GM18498 (cell line): Measurements from ENCODE around the gene EVA1A.

ENCODE experiments used
- ATAC-seq: cut with Tn5 transposase; IDR thresholded peaks from one replicate; pipeline ENCODE4 v1.9.1; 2021; ENCODE audit warnings: mild to moderate bottlenecking, moderate library complexity; ENCODE audit not compliant: unreplicated experiment

EVA1A gene

DNA sequence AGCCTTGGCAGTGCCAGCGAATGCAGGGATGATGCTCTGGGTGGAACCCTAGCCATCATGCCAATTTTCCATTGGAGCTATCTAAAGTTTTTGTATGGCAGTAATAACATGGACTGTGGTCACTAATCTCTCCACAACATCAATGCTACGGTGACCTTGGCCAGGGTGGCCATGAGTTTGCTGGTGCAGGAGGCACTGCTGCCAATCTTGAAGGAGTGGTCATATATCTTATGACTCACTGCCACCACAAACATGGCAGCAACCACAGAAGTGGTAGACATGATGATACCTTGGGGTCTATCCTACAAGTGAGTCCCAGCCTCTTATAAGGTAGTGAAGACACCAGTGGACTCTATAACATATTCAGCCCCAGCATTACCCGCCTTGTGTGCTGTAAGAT, 104.6 kb downstream of the EVA1A start:
- no peak for ATAC-seq

DNA sequence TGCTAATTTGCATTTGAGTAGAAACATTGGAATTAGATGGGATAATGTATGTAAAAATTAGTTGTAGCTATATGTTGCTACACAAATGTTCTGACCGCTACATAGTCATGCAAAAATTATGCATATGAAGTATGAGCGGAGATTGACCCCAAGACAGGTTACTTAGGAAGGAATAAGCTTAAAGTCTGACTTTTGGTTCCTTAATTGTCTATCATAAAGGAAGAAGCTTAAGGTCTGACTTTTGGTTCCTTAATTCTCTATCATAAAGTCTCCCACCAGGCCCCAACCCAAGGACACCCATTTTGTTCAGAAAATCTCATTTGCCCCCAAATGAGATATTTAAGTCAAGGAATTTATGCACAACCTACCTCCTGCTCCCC, 106.5 kb downstream of the EVA1A start:
- ATAC-seq, result no peak

DNA sequence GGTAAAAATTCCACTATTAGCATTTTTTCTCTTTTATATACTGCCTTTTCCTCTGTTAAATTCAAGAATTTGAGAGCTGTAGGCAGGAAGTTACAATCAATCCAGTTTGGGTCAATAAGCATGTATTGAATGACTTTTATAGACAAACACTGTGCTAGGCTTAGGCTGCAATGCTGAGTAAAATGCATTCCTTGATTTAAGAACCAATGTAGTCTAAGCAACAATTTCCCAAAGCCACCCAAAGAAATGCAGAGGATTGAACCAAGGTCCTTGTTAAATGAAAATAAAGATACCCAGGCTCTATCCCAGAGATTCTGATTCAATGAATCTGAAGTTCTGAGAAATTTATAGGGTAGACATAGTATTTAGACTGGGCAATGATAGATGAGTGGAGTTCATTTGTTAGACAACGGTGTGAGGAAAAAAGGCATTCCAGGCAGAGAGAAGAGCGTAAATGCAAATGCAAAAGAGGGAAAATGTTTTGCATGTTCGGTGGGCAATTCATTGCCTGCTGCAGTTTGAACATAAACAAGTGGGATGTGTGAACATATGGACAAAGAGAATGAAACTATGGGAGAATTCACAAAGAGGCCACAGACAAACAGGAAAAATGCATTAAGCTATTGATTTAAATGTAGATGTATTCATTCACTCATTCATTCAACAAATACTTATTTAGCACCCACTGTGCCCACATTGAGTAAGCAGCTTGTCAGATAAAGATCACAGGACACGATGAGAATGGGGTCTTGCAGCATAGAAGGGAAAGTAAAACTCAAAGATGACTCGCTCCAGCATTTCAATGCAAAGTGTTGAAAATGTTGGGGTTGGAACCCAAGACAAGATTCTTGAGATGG, 107.1 kb downstream of the EVA1A start:
- ATAC-seq, result no peak

DNA sequence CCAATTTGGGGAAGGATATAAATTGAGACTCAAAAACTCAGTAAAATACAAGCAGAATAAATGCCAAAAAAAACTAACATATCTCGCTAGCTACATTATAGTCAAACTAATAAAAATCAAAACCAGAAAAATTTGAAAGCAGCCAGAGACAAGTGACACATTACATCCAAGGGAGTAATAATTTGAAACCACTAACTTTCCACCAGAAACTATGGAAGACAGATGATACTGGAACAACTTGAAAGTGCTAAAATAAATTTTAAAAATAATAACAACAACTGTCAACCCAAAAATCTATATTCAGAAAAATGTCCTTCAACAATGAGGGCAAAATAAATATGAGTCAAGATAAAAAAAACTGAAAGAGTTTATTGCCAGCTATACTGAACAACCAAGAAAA, 110.7 kb downstream of the EVA1A start:
- no peak for ATAC-seq

DNA sequence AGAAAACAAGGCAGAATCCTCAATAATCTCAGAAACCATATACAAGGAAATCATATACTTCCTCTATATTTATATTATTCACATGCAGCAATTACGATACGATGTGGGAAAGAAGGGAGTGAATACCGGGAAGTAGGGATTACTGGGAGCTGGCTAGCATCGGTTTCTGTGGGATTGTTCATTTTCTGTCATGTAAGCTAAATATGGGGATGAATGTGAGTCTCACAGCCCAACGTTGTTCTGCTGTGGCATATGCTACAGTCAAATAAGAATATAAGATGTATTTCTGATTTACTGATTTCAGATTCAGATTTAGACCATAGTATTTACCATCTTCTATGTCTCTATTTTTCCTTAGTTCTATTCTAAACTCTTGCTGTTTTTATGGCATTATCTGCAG, 113.6 kb downstream of the EVA1A start:
- ATAC-seq, result no peak
